ENCODE measurements around the gene TMEM86B.
A peak's percentile ranks its signal among the peaks of the same experiment; 100 is the strongest.

Gene TMEM86B

DNA sequence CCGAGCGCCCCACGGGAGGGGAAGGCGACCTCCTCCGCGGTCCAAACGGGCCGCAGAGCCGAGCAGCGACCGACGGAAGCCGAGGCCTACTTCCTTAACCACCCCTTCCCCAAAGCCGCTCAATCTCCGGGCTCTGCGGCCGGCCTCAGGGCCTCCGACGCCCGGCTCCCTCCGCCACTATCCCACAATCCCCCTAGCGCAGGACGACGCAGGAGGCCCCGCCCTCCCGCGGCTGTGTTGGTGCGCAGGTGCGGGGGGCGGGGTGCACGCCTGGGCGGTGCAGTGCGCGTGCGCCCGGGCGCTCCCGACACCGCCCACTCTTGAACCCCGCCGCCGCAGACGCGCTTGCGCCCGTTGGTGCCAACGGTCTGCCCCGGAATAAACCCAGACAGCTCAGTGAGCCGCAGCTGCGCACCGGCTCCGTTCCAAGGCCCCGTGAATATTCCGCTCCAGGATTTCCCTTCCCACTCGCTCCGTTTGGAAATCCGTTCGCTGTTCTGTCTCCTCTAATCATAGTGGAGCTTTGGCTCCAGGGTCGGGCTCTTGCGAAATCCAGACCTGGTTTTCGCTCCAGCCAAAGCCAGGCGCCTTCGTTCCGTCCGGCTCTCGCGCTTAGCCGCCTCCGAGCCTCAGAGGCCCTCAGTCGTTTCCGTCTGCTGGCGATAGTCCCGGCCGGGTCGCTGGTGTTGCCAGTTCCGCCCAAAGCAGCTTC, 30.4 kb upstream of the TMEM86B start, which contains the start of gene PPP6R1:
PPP6R1 (minus strand) TSS at position 190 of the 712 bp plus-strand sequence. CDS start 11,914 bp downstream, outside the sequence.
- Histone ChIP-seq H3K4me1 (ENCODE audit: control insufficient read depth, insufficient read depth, low read length) (peaks cover 28% of the 10 kb centered on the region), H3K4me3 (ENCODE audit: low read depth, low read length) (peak within 1 kb of the TSS; percentile 96), H3K9me3 (ENCODE audit: control insufficient read depth, insufficient read depth, low read depth, low read length) (no peaks in the 10 kb centered on the region), H3K27ac (ENCODE audit: extremely low read depth, low read depth, low read length) (peak within 1 kb of the TSS; percentile 94), H3K36me3 (ENCODE audit: control insufficient read depth in 2 of 2, insufficient read depth in 1 of 2, low read length in 2 of 2) (peaks cover 0 to 29% of the 10 kb centered on the region in 2 experiments; a peak in 1 of 3 replicates)
- ChIA-PET POLR2A (interaction anchor here (0.7 to 4.0 kb wide), 46 partner anchors 9 to 389 kb away, joined by 3 to 79 read pairs (median 5); partner anchors contain the start of genes BRSK1, CCDC106, DNAAF3 and FIZ1), CTCF (interaction anchor here (0.6 to 1.7 kb wide), 8 partner anchors 8 to 373 kb away, joined by 3 to 10 read pairs (median 4); partner anchors contain the start of gene DNAAF3)
- TF ChIP-seq ZEB2 (tag by site-specific recombination; IDR thresholded peaks at IDR 0.05) (peak; percentile 99), ZNF157 (tag by site-specific recombination; IDR thresholded peaks at IDR 0.05) (no peak), ZNF324 (tag by site-specific recombination; IDR thresholded peaks at IDR 0.05) (peak; percentile 99), IKZF3 (tag by site-specific recombination; IDR thresholded peaks at IDR 0.05) (peak; percentile 95), ZNF624 (tag by site-specific recombination; IDR thresholded peaks at IDR 0.05) (no peak), ZNF169 (tag by site-specific recombination; IDR thresholded peaks at IDR 0.05) (no peak), ZNF544 (tag by site-specific recombination; IDR thresholded peaks at IDR 0.05) (no peak), KLF7 (tag by site-specific recombination; IDR thresholded peaks at IDR 0.05; ENCODE audit: borderline replicate concordance) (peak; percentile 84; the same call in 1 of the 2 replicates), ZFP3 (tag by site-specific recombination; IDR thresholded peaks at IDR 0.05; ENCODE audit: low read depth) (no peak), GLI2 (tag by site-specific recombination; IDR thresholded peaks at IDR 0.05; ENCODE audit: borderline replicate concordance, low read depth) (no peak; the same call in 1 of the 2 replicates), ZNF555 (tag by site-specific recombination; conservative IDR thresholded peaks at IDR 0.05) (no peak), ZNF791 (tag by site-specific recombination; IDR thresholded peaks at IDR 0.05) (no peak; the same call in 1 of the 2 replicates), ZNF664 (tag by site-specific recombination; IDR thresholded peaks at IDR 0.05) (0 out of 2 replicates have a peak, but pooled peaks have one; percentile 26)
- TF ChIP-seq, protein P1, sequence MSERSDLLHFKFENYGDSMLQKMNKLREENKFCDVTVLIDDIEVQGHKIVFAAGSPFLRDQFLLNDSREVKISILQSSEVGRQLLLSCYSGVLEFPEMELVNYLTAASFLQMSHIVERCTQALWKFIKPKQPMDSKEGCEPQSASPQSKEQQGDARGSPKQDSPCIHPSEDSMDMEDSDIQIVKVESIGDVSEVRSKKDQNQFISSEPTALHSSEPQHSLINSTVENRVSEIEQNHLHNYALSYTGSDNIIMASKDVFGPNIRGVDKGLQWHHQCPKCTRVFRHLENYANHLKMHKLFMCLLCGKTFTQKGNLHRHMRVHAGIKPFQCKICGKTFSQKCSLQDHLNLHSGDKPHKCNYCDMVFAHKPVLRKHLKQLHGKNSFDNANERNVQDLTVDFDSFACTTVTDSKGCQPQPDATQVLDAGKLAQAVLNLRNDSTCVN (tag by site-specific recombination; optimal IDR thresholded peaks at IDR 0.05) = peak; percentile 95
- TF ChIP-seq, protein P2, sequence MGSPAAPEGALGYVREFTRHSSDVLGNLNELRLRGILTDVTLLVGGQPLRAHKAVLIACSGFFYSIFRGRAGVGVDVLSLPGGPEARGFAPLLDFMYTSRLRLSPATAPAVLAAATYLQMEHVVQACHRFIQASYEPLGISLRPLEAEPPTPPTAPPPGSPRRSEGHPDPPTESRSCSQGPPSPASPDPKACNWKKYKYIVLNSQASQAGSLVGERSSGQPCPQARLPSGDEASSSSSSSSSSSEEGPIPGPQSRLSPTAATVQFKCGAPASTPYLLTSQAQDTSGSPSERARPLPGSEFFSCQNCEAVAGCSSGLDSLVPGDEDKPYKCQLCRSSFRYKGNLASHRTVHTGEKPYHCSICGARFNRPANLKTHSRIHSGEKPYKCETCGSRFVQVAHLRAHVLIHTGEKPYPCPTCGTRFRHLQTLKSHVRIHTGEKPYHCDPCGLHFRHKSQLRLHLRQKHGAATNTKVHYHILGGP (tag by site-specific recombination; IDR thresholded peaks at IDR 0.05) = no peak
- TF ChIP-seq, protein P3, sequence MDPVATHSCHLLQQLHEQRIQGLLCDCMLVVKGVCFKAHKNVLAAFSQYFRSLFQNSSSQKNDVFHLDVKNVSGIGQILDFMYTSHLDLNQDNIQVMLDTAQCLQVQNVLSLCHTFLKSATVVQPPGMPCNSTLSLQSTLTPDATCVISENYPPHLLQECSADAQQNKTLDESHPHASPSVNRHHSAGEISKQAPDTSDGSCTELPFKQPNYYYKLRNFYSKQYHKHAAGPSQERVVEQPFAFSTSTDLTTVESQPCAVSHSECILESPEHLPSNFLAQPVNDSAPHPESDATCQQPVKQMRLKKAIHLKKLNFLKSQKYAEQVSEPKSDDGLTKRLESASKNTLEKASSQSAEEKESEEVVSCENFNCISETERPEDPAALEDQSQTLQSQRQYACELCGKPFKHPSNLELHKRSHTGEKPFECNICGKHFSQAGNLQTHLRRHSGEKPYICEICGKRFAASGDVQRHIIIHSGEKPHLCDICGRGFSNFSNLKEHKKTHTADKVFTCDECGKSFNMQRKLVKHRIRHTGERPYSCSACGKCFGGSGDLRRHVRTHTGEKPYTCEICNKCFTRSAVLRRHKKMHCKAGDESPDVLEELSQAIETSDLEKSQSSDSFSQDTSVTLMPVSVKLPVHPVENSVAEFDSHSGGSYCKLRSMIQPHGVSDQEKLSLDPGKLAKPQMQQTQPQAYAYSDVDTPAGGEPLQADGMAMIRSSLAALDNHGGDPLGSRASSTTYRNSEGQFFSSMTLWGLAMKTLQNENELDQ (tag by site-specific recombination; IDR thresholded peaks at IDR 0.05; ENCODE audit: low read depth) = no peak
- TF ChIP-seq, protein P4, sequence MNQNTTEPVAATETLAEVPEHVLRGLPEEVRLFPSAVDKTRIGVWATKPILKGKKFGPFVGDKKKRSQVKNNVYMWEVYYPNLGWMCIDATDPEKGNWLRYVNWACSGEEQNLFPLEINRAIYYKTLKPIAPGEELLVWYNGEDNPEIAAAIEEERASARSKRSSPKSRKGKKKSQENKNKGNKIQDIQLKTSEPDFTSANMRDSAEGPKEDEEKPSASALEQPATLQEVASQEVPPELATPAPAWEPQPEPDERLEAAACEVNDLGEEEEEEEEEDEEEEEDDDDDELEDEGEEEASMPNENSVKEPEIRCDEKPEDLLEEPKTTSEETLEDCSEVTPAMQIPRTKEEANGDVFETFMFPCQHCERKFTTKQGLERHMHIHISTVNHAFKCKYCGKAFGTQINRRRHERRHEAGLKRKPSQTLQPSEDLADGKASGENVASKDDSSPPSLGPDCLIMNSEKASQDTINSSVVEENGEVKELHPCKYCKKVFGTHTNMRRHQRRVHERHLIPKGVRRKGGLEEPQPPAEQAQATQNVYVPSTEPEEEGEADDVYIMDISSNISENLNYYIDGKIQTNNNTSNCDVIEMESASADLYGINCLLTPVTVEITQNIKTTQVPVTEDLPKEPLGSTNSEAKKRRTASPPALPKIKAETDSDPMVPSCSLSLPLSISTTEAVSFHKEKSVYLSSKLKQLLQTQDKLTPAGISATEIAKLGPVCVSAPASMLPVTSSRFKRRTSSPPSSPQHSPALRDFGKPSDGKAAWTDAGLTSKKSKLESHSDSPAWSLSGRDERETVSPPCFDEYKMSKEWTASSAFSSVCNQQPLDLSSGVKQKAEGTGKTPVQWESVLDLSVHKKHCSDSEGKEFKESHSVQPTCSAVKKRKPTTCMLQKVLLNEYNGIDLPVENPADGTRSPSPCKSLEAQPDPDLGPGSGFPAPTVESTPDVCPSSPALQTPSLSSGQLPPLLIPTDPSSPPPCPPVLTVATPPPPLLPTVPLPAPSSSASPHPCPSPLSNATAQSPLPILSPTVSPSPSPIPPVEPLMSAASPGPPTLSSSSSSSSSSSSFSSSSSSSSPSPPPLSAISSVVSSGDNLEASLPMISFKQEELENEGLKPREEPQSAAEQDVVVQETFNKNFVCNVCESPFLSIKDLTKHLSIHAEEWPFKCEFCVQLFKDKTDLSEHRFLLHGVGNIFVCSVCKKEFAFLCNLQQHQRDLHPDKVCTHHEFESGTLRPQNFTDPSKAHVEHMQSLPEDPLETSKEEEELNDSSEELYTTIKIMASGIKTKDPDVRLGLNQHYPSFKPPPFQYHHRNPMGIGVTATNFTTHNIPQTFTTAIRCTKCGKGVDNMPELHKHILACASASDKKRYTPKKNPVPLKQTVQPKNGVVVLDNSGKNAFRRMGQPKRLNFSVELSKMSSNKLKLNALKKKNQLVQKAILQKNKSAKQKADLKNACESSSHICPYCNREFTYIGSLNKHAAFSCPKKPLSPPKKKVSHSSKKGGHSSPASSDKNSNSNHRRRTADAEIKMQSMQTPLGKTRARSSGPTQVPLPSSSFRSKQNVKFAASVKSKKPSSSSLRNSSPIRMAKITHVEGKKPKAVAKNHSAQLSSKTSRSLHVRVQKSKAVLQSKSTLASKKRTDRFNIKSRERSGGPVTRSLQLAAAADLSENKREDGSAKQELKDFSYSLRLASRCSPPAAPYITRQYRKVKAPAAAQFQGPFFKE (tag by site-specific recombination; IDR thresholded peaks at IDR 0.05; ENCODE audit: borderline replicate concordance) = no peak
- TF ChIP-seq, protein P5, sequence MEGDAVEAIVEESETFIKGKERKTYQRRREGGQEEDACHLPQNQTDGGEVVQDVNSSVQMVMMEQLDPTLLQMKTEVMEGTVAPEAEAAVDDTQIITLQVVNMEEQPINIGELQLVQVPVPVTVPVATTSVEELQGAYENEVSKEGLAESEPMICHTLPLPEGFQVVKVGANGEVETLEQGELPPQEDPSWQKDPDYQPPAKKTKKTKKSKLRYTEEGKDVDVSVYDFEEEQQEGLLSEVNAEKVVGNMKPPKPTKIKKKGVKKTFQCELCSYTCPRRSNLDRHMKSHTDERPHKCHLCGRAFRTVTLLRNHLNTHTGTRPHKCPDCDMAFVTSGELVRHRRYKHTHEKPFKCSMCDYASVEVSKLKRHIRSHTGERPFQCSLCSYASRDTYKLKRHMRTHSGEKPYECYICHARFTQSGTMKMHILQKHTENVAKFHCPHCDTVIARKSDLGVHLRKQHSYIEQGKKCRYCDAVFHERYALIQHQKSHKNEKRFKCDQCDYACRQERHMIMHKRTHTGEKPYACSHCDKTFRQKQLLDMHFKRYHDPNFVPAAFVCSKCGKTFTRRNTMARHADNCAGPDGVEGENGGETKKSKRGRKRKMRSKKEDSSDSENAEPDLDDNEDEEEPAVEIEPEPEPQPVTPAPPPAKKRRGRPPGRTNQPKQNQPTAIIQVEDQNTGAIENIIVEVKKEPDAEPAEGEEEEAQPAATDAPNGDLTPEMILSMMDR (tag by site-specific recombination; IDR thresholded peaks at IDR 0.05) = no peak
- TF ChIP-seq, protein P6, sequence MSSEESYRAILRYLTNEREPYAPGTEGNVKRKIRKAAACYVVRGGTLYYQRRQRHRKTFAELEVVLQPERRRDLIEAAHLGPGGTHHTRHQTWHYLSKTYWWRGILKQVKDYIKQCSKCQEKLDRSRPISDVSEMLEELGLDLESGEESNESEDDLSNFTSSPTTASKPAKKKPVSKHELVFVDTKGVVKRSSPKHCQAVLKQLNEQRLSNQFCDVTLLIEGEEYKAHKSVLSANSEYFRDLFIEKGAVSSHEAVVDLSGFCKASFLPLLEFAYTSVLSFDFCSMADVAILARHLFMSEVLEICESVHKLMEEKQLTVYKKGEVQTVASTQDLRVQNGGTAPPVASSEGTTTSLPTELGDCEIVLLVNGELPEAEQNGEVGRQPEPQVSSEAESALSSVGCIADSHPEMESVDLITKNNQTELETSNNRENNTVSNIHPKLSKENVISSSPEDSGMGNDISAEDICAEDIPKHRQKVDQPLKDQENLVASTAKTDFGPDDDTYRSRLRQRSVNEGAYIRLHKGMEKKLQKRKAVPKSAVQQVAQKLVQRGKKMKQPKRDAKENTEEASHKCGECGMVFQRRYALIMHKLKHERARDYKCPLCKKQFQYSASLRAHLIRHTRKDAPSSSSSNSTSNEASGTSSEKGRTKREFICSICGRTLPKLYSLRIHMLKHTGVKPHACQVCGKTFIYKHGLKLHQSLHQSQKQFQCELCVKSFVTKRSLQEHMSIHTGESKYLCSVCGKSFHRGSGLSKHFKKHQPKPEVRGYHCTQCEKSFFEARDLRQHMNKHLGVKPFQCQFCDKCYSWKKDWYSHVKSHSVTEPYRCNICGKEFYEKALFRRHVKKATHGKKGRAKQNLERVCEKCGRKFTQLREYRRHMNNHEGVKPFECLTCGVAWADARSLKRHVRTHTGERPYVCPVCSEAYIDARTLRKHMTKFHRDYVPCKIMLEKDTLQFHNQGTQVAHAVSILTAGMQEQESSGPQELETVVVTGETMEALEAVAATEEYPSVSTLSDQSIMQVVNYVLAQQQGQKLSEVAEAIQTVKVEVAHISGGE (tag by site-specific recombination; conservative IDR thresholded peaks at IDR 0.05; ENCODE audit: low read depth) = peak; percentile 85
